Epithelial cell of esophagus (primary cell): ENCODE measurements around the gene KRTAP4-6.
"Not testable (repeated sequence)": the region's sequence is repeated elsewhere in the genome, so short reads cannot be mapped to it uniquely, and the experiment has no call there.

Experiments
- DNase-seq: peaks from one replicate; pipeline ENCODE4 v3.0.0; 2010; ENCODE audit warnings: low read depth
- H3K4me3 ChIP-seq: 2 replicates; pipeline ENCODE4 v1.5.1; 2011; ENCODE audit warnings: mild to moderate bottlenecking, low read length, control low read depth
- TF ChIP-seq, protein P1 (sequence below): IDR thresholded peaks from 2 replicates; pipeline ENCODE4 v1.5.1; 2011; ENCODE audit warnings: low read depth, mild to moderate bottlenecking, low read length, control low read depth, inconsistent platforms; ENCODE audit not compliant: insufficient read depth; ENCODE audit errors: missing control alignments

The KRTAP4-6 gene

GRCh38 chr17:41140360-41141131 is at the start of gene KRTAP4-6:
TSS of gene KRTAP4-6 (minus strand) at chr17:41140544. CDS start at chr17:41140487, 57 bp downstream.
- H3K4me3 ChIP-seq = no peak within 1 kb of the TSS
- peak; percentile 96 for DNase-seq
- TF ChIP-seq, protein P1, sequence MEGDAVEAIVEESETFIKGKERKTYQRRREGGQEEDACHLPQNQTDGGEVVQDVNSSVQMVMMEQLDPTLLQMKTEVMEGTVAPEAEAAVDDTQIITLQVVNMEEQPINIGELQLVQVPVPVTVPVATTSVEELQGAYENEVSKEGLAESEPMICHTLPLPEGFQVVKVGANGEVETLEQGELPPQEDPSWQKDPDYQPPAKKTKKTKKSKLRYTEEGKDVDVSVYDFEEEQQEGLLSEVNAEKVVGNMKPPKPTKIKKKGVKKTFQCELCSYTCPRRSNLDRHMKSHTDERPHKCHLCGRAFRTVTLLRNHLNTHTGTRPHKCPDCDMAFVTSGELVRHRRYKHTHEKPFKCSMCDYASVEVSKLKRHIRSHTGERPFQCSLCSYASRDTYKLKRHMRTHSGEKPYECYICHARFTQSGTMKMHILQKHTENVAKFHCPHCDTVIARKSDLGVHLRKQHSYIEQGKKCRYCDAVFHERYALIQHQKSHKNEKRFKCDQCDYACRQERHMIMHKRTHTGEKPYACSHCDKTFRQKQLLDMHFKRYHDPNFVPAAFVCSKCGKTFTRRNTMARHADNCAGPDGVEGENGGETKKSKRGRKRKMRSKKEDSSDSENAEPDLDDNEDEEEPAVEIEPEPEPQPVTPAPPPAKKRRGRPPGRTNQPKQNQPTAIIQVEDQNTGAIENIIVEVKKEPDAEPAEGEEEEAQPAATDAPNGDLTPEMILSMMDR = no peak

- not testable (repeated sequence) for H3K4me3 ChIP-seq, DNase-seq
Observed at GRCh38 chr17:41189837-41190318, 49.5 kb upstream of the KRTAP4-6 start, which contains the start of gene KRTAP9-1. TSS of gene KRTAP9-1 (plus strand) at chr17:41189887. CDS start at chr17:41189887, 0 bp downstream.

GRCh38 chr17:41186872-41187271 is 46.5 kb upstream of the KRTAP4-6 start:
- no peak overlapping the region for H3K4me3 ChIP-seq
- no peak for DNase-seq
- TF ChIP-seq, protein P1 = no peak

GRCh38 chr17:41185001-41185400 is 44.7 kb upstream of the KRTAP4-6 start:
- DNase-seq = peak; percentile 40
- H3K4me3 ChIP-seq = no peak overlapping the region
- TF ChIP-seq, protein P1 = no peak

DNA sequence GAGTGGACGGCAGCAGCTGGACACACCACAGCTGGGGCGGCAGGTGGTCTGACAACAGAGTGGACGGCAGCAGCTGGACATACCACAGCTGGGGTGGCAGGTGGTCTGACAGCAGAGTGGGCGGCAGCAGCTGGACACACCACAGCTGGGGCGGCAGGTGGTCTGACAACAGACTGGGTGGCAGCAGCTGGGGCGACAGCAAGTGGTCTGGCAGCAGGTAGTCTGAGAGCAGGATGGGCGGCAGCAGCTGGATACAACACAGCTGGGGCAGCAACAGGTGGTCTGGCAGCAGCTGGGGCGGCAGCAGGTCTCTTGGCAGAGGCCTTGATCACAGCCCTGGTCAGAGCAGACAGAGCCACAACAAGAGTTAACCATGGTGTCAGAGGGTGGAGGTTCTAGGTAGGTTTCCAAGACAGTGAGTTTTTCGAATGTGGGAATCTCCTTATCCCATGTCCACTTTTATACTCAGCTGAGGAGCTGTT is 44.2 kb upstream of the KRTAP4-6 start, which contains the start of gene KRTAP4-1:
Gene KRTAP4-1, minus strand, starts transcription at position 432 of the 482 bp plus-strand sequence. Its CDS starts 57 bp downstream, at position 375.
- DNase-seq = no peak
- TF ChIP-seq, protein P1 = no peak
- H3K4me3 ChIP-seq = no peak within 1 kb of the TSS

DNA sequence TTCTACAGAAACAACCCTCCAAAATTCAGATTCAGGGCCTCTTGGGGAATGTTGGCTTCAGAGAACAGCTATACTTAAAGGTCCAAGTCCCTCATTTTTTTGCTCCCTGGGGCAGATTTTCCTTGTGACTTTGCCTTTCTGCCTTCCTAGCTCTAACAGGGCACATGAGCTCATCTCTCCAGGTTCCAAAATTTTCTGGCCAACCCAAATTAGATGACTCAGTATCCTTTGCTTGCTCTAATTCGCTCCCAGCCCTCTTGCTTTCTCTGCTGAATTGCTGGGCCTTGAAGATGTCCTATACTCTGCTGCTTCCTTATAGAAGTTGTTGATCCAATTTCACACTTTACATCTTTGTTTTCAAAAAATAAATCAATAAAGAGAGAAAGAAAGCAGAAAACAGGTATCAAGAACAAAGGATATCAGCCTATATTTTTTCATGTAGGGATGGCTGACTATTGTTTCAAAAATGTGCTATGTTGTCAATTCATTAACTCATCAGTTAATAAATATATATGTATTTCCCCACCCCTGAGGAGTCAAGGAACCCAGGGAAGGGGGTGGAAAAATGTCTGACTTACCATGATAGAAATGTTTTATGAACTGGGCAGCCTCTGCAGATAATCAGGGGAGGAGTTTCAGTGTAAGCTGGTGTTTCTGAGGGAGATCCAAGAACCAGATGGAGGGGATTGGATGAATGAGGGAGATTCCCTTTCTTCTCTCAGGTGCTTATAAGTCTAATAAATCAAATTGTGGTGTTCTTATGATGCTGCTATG is 38.7 kb upstream of the KRTAP4-6 start:
- DNase-seq = peak; percentile 23
- TF ChIP-seq, protein P1 = no peak
- no peak overlapping the region for H3K4me3 ChIP-seq

DNA sequence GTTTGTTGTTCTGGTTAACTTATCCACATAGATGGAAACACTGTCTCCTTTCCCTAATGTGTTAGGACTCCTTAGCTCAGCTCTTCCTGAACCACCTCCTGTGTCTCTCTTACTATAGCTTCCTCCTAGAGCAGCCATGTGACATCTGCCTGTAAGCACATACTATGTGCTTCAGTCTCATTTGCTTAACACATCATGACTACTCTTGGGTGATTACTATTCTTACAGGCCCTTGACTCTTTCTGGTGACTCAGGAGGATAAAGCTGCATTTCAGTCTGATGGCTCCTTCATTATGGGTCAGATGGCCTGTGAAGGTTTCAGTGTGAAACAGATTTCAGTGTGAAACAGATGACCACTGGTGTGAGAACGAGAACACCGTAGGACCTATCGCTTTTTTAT is 38.0 kb upstream of the KRTAP4-6 start:
- DNase-seq = peak; percentile 81
- TF ChIP-seq, protein P1 = no peak
- no peak overlapping the region for H3K4me3 ChIP-seq
